ENCODE measurements around the gene SPTAN1.
"Not testable (repeated sequence)": the region's sequence is repeated elsewhere in the genome, so short reads cannot be mapped to it uniquely, and the experiment has no call there.

Gene SPTAN1

GRCh38 chr9:128657796-128658195 is 105.4 kb downstream of the SPTAN1 start:
- DNase-seq (ENCODE audit: low read depth in 2 of 2), result no peak

DNA sequence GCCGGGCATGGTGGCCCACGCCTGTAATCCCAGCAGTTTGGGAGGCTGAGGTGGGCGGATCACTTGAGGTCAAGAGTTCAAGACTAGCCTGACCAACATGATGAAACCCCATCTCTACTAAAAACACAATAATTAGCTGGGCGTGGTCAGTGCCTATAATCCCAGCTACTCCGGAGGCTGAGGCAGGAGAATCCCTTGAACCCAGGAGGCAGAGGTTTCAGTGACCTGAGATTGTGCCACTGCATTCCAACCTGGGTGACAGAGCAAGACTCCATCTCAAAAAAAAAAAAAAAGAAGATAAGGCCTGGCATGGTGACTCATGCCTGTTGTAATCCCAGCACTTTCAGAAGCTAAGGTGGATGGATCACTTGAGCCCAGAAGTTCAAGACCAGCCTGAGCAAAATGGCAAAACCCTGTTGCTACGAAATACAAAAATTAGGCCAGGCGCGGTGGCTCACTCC is 114.1 kb downstream of the SPTAN1 start:
- not testable (repeated sequence) for DNase-seq (ENCODE audit: low read depth in 2 of 2)

GRCh38 chr9:128669786-128670185 is 117.4 kb downstream of the SPTAN1 start:
- DNase-seq (ENCODE audit: low read depth in 2 of 2), result no peak

DNA sequence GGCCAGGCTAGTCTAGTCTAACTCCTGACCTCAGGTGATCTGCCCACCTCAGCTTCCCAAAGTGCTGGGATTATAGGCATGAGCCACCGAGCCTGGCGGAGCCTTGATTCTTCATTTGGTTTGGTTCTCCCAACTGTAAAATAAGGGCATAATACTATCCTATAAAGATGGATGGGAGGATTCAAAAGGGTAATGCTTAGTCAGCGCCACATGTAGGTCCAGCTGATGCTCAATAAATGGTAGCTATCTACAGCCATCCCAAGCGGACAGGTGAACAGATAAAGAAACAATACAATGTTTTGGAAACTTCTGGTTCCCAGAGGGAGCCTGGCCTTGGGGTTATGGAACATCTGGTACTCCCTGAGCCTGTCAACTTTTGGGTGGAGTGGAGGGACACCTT is 123.0 kb downstream of the SPTAN1 start:
- DNase-seq (ENCODE audit: low read depth in 2 of 2), result no peak

DNA sequence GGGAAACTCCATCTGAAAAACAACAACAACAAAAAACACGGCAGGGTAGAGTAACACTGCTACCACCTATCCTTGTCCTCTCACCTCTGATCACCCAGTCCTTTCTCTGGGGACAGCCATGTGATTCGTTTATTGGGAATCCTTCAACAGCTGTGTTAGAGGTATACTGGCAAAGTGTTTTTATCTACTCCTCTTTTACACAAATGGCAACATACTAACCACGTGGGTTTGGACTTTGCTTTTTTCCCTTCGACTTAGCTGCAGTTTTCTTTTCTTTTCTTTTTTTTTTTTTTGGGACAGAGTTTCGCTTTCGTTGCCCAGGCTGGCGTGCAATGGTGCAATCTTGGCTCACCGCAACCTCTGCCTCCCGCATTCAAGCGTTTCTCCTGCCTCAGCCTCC is 125.4 kb downstream of the SPTAN1 start:
- no peak for DNase-seq (ENCODE audit: low read depth in 2 of 2)

Data from stimulated activated CD4-positive, alpha-beta T cell treated with anti-CD3 and anti-CD28 coated beads, Interleukin-15, amount 100 ng/mL, for 48 hours (primary cell).